NOMO-1 (cell line): ENCODE results near the gene ZNRF2.
"Not testable (repeated sequence)": the region's sequence is repeated elsewhere in the genome, so short reads cannot be mapped to it uniquely, and the experiment has no call there.

ENCODE experiments used
- DNase-seq, 2 experiments: peaks; one replicate each; lab custom pipeline; 2025; ENCODE audit not compliant: unreplicated experiment in 2 of 2; lab: John Stamatoyannopoulos, UW

The ZNRF2 gene

GRCh38 chr7:30286749-30287148 lies 2.4 kb downstream of the ZNRF2 start:
- no peak for DNase-seq

GRCh38 chr7:30287625-30288024 lies 3.2 kb downstream of the ZNRF2 start:
- not testable (repeated sequence) for DNase-seq

GRCh38 chr7:30289634-30290033 lies 5.2 kb downstream of the ZNRF2 start:
- not testable (repeated sequence) for DNase-seq

- DNase-seq, result peak in 1 of 2 experiments; percentile 46
Measured at GRCh38 chr7:30290317-30290716, 5.9 kb downstream of the ZNRF2 start.

- DNase-seq, result not testable (repeated sequence)
Measured at GRCh38 chr7:30292416-30293038, 8.1 kb downstream of the ZNRF2 start.

GRCh38 chr7:30296304-30296703 lies 11.9 kb downstream of the ZNRF2 start:
- peak in 1 of 2 experiments; percentile 52 for DNase-seq

- DNase-seq, result not testable (repeated sequence)
Measured at GRCh38 chr7:30297499-30297898, 13.1 kb downstream of the ZNRF2 start.

GRCh38 chr7:30298409-30298808 lies 14.0 kb downstream of the ZNRF2 start:
- not testable (repeated sequence) for DNase-seq

- DNase-seq, result no peak
Measured at GRCh38 chr7:30301751-30302150, 17.4 kb downstream of the ZNRF2 start.

- no peak for DNase-seq
Measured at GRCh38 chr7:30302656-30303311, 18.4 kb downstream of the ZNRF2 start.

- DNase-seq, result no peak
Measured at GRCh38 chr7:30303312-30304039, 19.1 kb downstream of the ZNRF2 start.

GRCh38 chr7:30304177-30304884 lies 19.9 kb downstream of the ZNRF2 start:
- no peak for DNase-seq

GRCh38 chr7:30306976-30307375 lies 22.6 kb downstream of the ZNRF2 start:
- DNase-seq, result no peak

- no peak for DNase-seq
Measured at GRCh38 chr7:30308389-30308788, 24.0 kb downstream of the ZNRF2 start.

GRCh38 chr7:30309302-30309701 lies 24.9 kb downstream of the ZNRF2 start:
- no peak for DNase-seq

- DNase-seq, result no peak
Measured at GRCh38 chr7:30309842-30310435, 25.5 kb downstream of the ZNRF2 start.

- no peak for DNase-seq
Measured at GRCh38 chr7:30310674-30311362, 26.4 kb downstream of the ZNRF2 start.

GRCh38 chr7:30312178-30312577 lies 27.8 kb downstream of the ZNRF2 start:
- no peak for DNase-seq

- DNase-seq, result no peak
Measured at GRCh38 chr7:30313348-30313747, 29.0 kb downstream of the ZNRF2 start.

- DNase-seq, result no peak
Measured at GRCh38 chr7:30313793-30314192, 29.4 kb downstream of the ZNRF2 start.
